ENCODE measurements around the gene RNF14. TPM values are rescaled to one million over a fixed set of nuclear protein-coding genes. Genes with fewer than 3 reads are reported as not detected.

The RNF14 gene
- total RNA-seq, 1 donor from 2014 or later, result 72.1 TPM

- no peak for DNase-seq
Measured at GRCh38 chr5:141947316-141947715, 21.6 kb upstream of the RNF14 start.

- DNase-seq, result no peak
Measured at GRCh38 chr5:141948812-141949211, 20.1 kb upstream of the RNF14 start.

- no peak for DNase-seq
Measured at GRCh38 chr5:141949511-141949910, 19.4 kb upstream of the RNF14 start.

GRCh38 chr5:141950207-141951005 is 18.5 kb upstream of the RNF14 start:
- DNase-seq, result no peak

- no peak for DNase-seq
Measured at GRCh38 chr5:141951332-141951781, 17.5 kb upstream of the RNF14 start.

- no peak for DNase-seq
Measured at GRCh38 chr5:141952020-141952419, 16.9 kb upstream of the RNF14 start.

GRCh38 chr5:141954194-141954593 is 14.7 kb upstream of the RNF14 start:
- DNase-seq, result no peak

GRCh38 chr5:141957367-141957996 is 11.4 kb upstream of the RNF14 start:
- DNase-seq, result no peak

- DNase-seq, result no peak
Measured at GRCh38 chr5:141958113-141958512, 10.8 kb upstream of the RNF14 start, which contains the start of gene PCDH12. Gene PCDH12, minus strand, starts transcription at chr5:141958202. Its CDS starts 351 bp downstream, at chr5:141957851.

GRCh38 chr5:141958546-141959172 is 10.2 kb upstream of the RNF14 start:
- no peak for DNase-seq

- no peak for DNase-seq
Measured at GRCh38 chr5:141960018-141960417, 8.9 kb upstream of the RNF14 start.

- DNase-seq, result peak; percentile 84
Measured at GRCh38 chr5:141960449-141961323, 8.2 kb upstream of the RNF14 start.

- no peak for DNase-seq
Measured at GRCh38 chr5:141961466-141961865, 7.4 kb upstream of the RNF14 start.

GRCh38 chr5:141963701-141964100 is 5.2 kb upstream of the RNF14 start:
- DNase-seq, result no peak

- no peak for DNase-seq
Measured at GRCh38 chr5:141965071-141965470, 3.8 kb upstream of the RNF14 start.

- no peak for DNase-seq
Measured at GRCh38 chr5:141966275-141966962, 2.5 kb upstream of the RNF14 start.

- DNase-seq, result no peak
Measured at GRCh38 chr5:141966963-141967333, 2.0 kb upstream of the RNF14 start.

GRCh38 chr5:141969783-141970771 is 1.2 kb downstream of the RNF14 start:
- DNase-seq, result no peak

GRCh38 chr5:141973871-141974595 is 5.1 kb downstream of the RNF14 start:
- no peak for DNase-seq

- DNase-seq, result no peak
Measured at GRCh38 chr5:141976176-141976575, 7.3 kb downstream of the RNF14 start.
